Measurements from ENCODE around the gene PSME1. TPM values are rescaled to one million over a fixed set of nuclear protein-coding genes. Genes with fewer than 3 reads are reported as not detected.

The PSME1 gene
- total RNA-seq, 2 donors from 2014 or later: 61.2 to 84.5 TPM

GRCh38 chr14:24095271-24096068, 40.5 kb upstream of the PSME1 start:
- H3K9me3 ChIP-seq: no peaks in the 10 kb centered on the region
- no peak for ATAC-seq (ENCODE audit: insufficient number of reproducible peaks, low FRiP score, low read depth)
- no peak for DNase-seq (ENCODE audit: low spot score)

GRCh38 chr14:24096545-24097181, 39.3 kb upstream of the PSME1 start:
- Histone ChIP-seq H3K4me1 (ENCODE audit: control insufficient read depth in 1 of 2, low read depth in 2 of 2) (peaks cover 9 to 25% of the 10 kb centered on the region in 2 donors), H3K27me3 (replicated peaks; ENCODE audit: insufficient read depth) (no peaks in the 10 kb centered on the region), H3K4me3 (no peak overlapping the region), H3K9me3 (no peaks in the 10 kb centered on the region), H3K36me3 (no peaks in the 10 kb centered on the region), H3K27ac (no peak overlapping the region)
- ATAC-seq (ENCODE audit: insufficient number of reproducible peaks, low FRiP score, low read depth): no peak
- no peak for DNase-seq (ENCODE audit: low spot score)
- TF ChIP-seq CTCF (IDR thresholded peaks at IDR 0.05): no peak

More at GRCh38 chr14:24095271-24096068, 40.5 kb upstream of the PSME1 start:
- no peaks in the 10 kb centered on the region for H3K27me3 ChIP-seq (replicated peaks; ENCODE audit: insufficient read depth)
- no peak for TF ChIP-seq CTCF (IDR thresholded peaks at IDR 0.05)
- H3K36me3 ChIP-seq: no peaks in the 10 kb centered on the region
- peak overlapping the region; percentile 99 for H3K4me3 ChIP-seq
- H3K27ac ChIP-seq: peak overlapping the region; percentile 92
- peaks cover 9 to 25% of the 10 kb centered on the region in 2 donors for H3K4me1 ChIP-seq (ENCODE audit: control insufficient read depth in 1 of 2, low read depth in 2 of 2)

GRCh38 chr14:24098229-24098926, 37.6 kb upstream of the PSME1 start:
- no peaks in the 10 kb centered on the region for H3K36me3 ChIP-seq
- H3K27ac ChIP-seq: no peak overlapping the region
- no peak for DNase-seq (ENCODE audit: low spot score)
- no peak for TF ChIP-seq CTCF (IDR thresholded peaks at IDR 0.05)
- H3K4me1 ChIP-seq (ENCODE audit: control insufficient read depth in 1 of 2, low read depth in 2 of 2): peaks cover 4 to 15% of the 10 kb centered on the region in 2 donors
- no peaks in the 10 kb centered on the region for H3K27me3 ChIP-seq (replicated peaks; ENCODE audit: insufficient read depth)
- H3K9me3 ChIP-seq: no peaks in the 10 kb centered on the region
- no peak for ATAC-seq (ENCODE audit: insufficient number of reproducible peaks, low FRiP score, low read depth)
- H3K4me3 ChIP-seq: no peak overlapping the region

GRCh38 chr14:24098927-24099813, 36.8 kb upstream of the PSME1 start:
- DNase-seq (ENCODE audit: low spot score) (no peak), ATAC-seq (ENCODE audit: insufficient number of reproducible peaks, low FRiP score, low read depth) (no peak)
- no peak for TF ChIP-seq CTCF (IDR thresholded peaks at IDR 0.05)
- H3K4me3 ChIP-seq: no peak overlapping the region
- H3K36me3 ChIP-seq: no peaks in the 10 kb centered on the region
- H3K27me3 ChIP-seq (replicated peaks; ENCODE audit: insufficient read depth): no peaks in the 10 kb centered on the region
- H3K9me3 ChIP-seq: no peaks in the 10 kb centered on the region
- H3K27ac ChIP-seq: no peak overlapping the region
- peaks cover 0 to 11% of the 10 kb centered on the region in 2 donors for H3K4me1 ChIP-seq (ENCODE audit: control insufficient read depth in 1 of 2, low read depth in 2 of 2)
